GM10847 (cell line): ENCODE data around the gene AFF2.

Source experiments
- POLR2A ChIP-seq: IDR thresholded peaks from 2 replicates; pipeline ENCODE4 v1.6.1; 2011; ENCODE audit not compliant: insufficient read length; ENCODE audit errors: extremely low read depth

Gene AFF2

GRCh38 chrX:148500423-148501385 lies at the start of gene AFF2:
AFF2 (plus strand) TSS chrX:148500617; CDS start chrX:148501098, 481 bp downstream.
- TF ChIP-seq POLR2A, result no peak

GRCh38 chrX:148457279-148457678 lies 43.1 kb upstream of the AFF2 start:
- TF ChIP-seq POLR2A, result no peak

GRCh38 chrX:148459343-148459742 lies 41.1 kb upstream of the AFF2 start:
- no peak for TF ChIP-seq POLR2A

GRCh38 chrX:148466292-148466691 lies 34.1 kb upstream of the AFF2 start:
- no peak for TF ChIP-seq POLR2A

- TF ChIP-seq POLR2A, result no peak
Observed at GRCh38 chrX:148470324-148470723, 30.1 kb upstream of the AFF2 start.

GRCh38 chrX:148474030-148474429 lies 26.4 kb upstream of the AFF2 start:
- TF ChIP-seq POLR2A, result no peak

GRCh38 chrX:148492057-148492456 lies 8.4 kb upstream of the AFF2 start:
- TF ChIP-seq POLR2A, result no peak

GRCh38 chrX:148495176-148495575 lies 5.2 kb upstream of the AFF2 start:
- no peak for TF ChIP-seq POLR2A

- TF ChIP-seq POLR2A, result no peak
Observed at GRCh38 chrX:148498067-148498466, 2.4 kb upstream of the AFF2 start.

GRCh38 chrX:148499638-148500422 lies 587 bp upstream of the AFF2 start:
- TF ChIP-seq POLR2A, result no peak

GRCh38 chrX:148501386-148502066 lies 1.1 kb downstream of the AFF2 start:
- no peak for TF ChIP-seq POLR2A

- no peak for TF ChIP-seq POLR2A
Observed at GRCh38 chrX:148504506-148504905, 4.1 kb downstream of the AFF2 start.

- no peak for TF ChIP-seq POLR2A
Observed at GRCh38 chrX:148507418-148507817, 7.0 kb downstream of the AFF2 start.

GRCh38 chrX:148512453-148512852 lies 12.0 kb downstream of the AFF2 start:
- no peak for TF ChIP-seq POLR2A

- no peak for TF ChIP-seq POLR2A
Observed at GRCh38 chrX:148513661-148514060, 13.2 kb downstream of the AFF2 start.
